GM18909 (cell line): ENCODE results near the gene MRPL45.
"Not testable (repeated sequence)": the region's sequence is repeated elsewhere in the genome, so short reads cannot be mapped to it uniquely, and the experiment has no call there.

Experiments used
- ATAC-seq: cut with Tn5 transposase; IDR thresholded peaks from one replicate; pipeline ENCODE4 v1.9.1; 2021; ENCODE audit warnings: mild to moderate bottlenecking; ENCODE audit not compliant: unreplicated experiment, poor library complexity

Gene MRPL45

GRCh38 chr17:38296834-38297517, at the start of gene MRPL45:
Gene MRPL45 (plus strand): TSS chr17:38297168. CDS start chr17:38297184, 16 bp downstream.
- peak; percentile 96 for ATAC-seq

- not testable (repeated sequence) for ATAC-seq
Observed at GRCh38 chr17:38253191-38253590, 43.8 kb upstream of the MRPL45 start.

- not testable (repeated sequence) for ATAC-seq
Observed at GRCh38 chr17:38254357-38254756, 42.6 kb upstream of the MRPL45 start.

- ATAC-seq = peak; percentile 85
Observed at GRCh38 chr17:38257013-38257621, 39.9 kb upstream of the MRPL45 start.

- not testable (repeated sequence) for ATAC-seq
Observed at GRCh38 chr17:38265974-38266506, 30.9 kb upstream of the MRPL45 start.

- ATAC-seq = not testable (repeated sequence)
Observed at GRCh38 chr17:38266571-38266970, 30.4 kb upstream of the MRPL45 start.

GRCh38 chr17:38268138-38268537, 28.8 kb upstream of the MRPL45 start:
- not testable (repeated sequence) for ATAC-seq

GRCh38 chr17:38269045-38269444, 27.9 kb upstream of the MRPL45 start:
- ATAC-seq = not testable (repeated sequence)

GRCh38 chr17:38269552-38269951, 27.4 kb upstream of the MRPL45 start:
- not testable (repeated sequence) for ATAC-seq

GRCh38 chr17:38285994-38286393, 11.0 kb upstream of the MRPL45 start:
- not testable (repeated sequence) for ATAC-seq

- ATAC-seq = not testable (repeated sequence)
Observed at GRCh38 chr17:38286501-38287091, 10.4 kb upstream of the MRPL45 start.

- not testable (repeated sequence) for ATAC-seq
Observed at GRCh38 chr17:38288217-38288827, 8.6 kb upstream of the MRPL45 start.

GRCh38 chr17:38289760-38290159, 7.2 kb upstream of the MRPL45 start:
- not testable (repeated sequence) for ATAC-seq

- not testable (repeated sequence) for ATAC-seq
Observed at GRCh38 chr17:38295602-38296365, 1.2 kb upstream of the MRPL45 start.

GRCh38 chr17:38315497-38315896, 18.5 kb downstream of the MRPL45 start:
- ATAC-seq = no peak

GRCh38 chr17:38317081-38317480, 20.1 kb downstream of the MRPL45 start:
- ATAC-seq = no peak

- ATAC-seq = no peak
Observed at GRCh38 chr17:38320482-38320881, 23.5 kb downstream of the MRPL45 start.

GRCh38 chr17:38322156-38322779, 25.3 kb downstream of the MRPL45 start:
- no peak for ATAC-seq

GRCh38 chr17:38322897-38323296, 25.9 kb downstream of the MRPL45 start:
- ATAC-seq = no peak
